GM21737 (cell line): Measurements from ENCODE around the gene C14orf39.
"Not testable (repeated sequence)": the region's sequence is repeated elsewhere in the genome, so short reads cannot be mapped to it uniquely, and the experiment has no call there.

Source experiments
- ATAC-seq: cut with Tn5 transposase; IDR thresholded peaks from one replicate; pipeline ENCODE4 v1.9.1; 2021; ENCODE audit warnings: mild to moderate bottlenecking, moderate library complexity; ENCODE audit not compliant: unreplicated experiment

Gene C14orf39

GRCh38 chr14:60502541-60502940 is 16.7 kb upstream of the C14orf39 start:
- no peak for ATAC-seq

DNA sequence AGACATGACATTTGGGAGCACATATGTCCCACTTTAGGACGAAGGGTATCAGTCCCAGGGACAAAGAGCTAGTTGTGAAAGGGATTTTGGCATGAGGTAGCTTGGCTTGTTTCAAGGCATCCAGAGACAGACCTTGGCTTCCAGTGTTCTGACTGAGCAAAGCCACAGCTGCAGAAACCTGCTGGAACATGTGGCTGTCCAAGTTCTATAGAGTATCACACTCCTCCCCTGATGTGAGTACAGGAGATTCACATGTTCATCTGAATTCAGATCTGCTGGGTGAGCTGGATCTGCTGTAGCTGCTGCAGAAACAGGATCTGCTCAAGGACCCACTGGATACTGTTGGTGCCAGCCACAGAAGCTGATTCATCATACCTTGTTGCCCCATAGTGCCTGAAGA is 10.1 kb upstream of the C14orf39 start:
- no peak for ATAC-seq

GRCh38 chr14:60490270-60490669 is 4.4 kb upstream of the C14orf39 start:
- no peak for ATAC-seq

GRCh38 chr14:60488175-60488574 is 2.3 kb upstream of the C14orf39 start:
- no peak for ATAC-seq

- no peak for ATAC-seq
Measured at GRCh38 chr14:60487211-60487610, 1.3 kb upstream of the C14orf39 start.

- ATAC-seq: no peak
Measured at GRCh38 chr14:60485057-60485597, 736 bp downstream of the C14orf39 start.

GRCh38 chr14:60482743-60483142 is 3.1 kb downstream of the C14orf39 start:
- ATAC-seq: no peak

DNA sequence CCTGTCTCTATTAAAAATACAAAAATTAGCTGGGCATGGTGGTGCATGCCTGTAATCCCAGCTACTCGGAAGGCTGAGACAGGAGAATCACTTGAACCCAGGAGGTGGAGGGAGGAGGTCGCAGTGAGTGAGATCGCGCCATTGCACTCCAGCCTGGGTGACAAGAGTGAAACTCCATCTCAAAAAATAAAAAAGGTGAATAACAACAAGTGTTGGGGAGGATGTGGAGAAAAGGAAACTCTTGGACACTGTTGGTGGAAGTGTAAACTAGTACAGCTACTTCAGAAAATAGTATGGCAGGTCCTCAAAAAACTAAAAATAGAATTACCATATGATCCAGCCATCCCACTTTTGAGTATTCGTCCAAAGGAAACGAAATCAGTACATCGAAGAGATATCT is 5.6 kb downstream of the C14orf39 start:
- ATAC-seq: not testable (repeated sequence)

DNA sequence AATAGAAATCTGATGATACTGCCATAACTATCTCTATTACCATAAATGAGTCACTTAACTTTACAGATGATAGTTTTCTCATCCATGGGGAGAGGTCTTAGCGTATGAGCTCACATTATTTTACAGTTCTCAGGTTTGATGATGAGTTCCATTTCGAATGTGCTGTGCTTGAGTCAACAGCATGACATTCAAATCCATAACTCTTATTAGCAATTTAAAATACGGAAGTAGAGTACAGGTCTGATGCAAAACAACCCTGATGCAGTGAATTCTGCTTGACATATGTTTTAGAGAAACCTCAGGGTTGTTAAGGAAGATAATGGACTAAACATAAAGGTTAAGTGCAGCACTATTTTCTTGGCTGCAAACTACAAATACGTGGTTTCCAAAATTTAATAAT is 30.0 kb downstream of the C14orf39 start:
- ATAC-seq: no peak

DNA sequence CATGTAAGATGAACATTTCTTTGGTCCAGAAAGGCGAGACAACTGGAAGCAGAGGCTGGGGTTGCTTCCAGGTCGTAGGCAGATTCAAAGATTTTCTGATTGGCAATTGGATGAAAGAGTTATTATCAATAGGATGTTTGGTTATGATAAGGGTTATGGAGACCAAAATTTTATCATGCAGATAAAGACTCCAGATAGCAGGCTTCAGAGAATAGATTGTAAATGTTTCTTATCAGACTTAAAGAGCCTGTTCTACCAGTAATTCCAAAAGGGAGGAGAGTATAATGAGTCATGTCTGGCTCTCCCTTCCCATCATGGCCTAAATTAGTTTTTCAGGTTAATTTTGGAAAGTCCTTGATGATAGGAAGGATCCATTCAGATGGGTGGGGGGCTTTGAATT is 55.6 kb downstream of the C14orf39 start:
- no peak for ATAC-seq

- no peak for ATAC-seq
Measured at GRCh38 chr14:60420050-60420449, 65.8 kb downstream of the C14orf39 start.

GRCh38 chr14:60397550-60397949 is 88.3 kb downstream of the C14orf39 start:
- not testable (repeated sequence) for ATAC-seq

DNA sequence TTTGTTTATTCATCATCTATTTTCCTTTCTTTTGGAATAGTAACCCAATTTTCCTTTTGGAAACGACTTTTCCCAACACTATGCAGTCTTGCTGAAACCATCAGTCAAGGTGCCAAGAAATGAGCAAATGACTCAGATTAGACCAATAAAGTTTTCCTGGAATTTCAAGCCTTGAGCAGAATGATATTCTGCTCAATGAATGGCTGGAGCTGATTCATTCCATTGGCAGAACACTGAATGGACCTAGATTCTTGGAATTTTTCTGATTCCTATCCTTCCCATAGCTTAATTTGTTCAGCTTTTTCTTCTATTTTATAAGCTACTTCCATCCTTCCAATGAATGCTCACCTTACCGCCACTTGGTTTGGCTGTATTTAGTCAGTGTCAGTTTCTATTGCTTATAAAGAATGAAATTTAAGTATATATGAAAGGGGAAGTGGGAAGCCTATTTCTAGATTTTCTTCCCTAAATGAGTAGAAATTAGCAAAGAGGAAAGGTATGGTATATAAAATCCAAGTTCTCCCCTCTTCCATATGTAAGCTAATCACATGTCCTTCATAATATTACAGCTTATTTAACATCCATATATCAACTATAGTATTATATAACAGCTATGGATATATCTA is 89.0 kb downstream of the C14orf39 start:
- ATAC-seq: no peak
